Glutamatergic neuron (in vitro differentiated cells): ENCODE data around the gene PALMD. TPM values are rescaled to one million over a fixed set of nuclear protein-coding genes. Genes with fewer than 3 reads are reported as not detected.

Experiments used
- DNase-seq: peaks from one replicate; pipeline ENCODE4 v3.0.0; 2022
- H3K27ac Mint-ChIP-seq: one replicate; pipeline ENCODE4 v1.8.0; 2020; ENCODE audit warnings: mild to moderate bottlenecking, mixed read lengths, inconsistent platforms; ENCODE audit not compliant: unreplicated experiment
- H3K27me3 Mint-ChIP-seq: one replicate; pipeline ENCODE4 v1.8.0; 2020; ENCODE audit warnings: mild to moderate bottlenecking, moderate library complexity, mixed read lengths, inconsistent platforms; ENCODE audit not compliant: unreplicated experiment
- H3K36me3 Mint-ChIP-seq: one replicate; pipeline ENCODE4 v1.8.0; 2020; ENCODE audit warnings: mild to moderate bottlenecking, mixed read lengths, inconsistent platforms; ENCODE audit not compliant: unreplicated experiment
- H3K4me1 Mint-ChIP-seq: one replicate; pipeline ENCODE4 v1.8.0; 2020; ENCODE audit warnings: mild to moderate bottlenecking, low read depth, mixed read lengths, inconsistent platforms; ENCODE audit not compliant: unreplicated experiment
- H3K4me3 Mint-ChIP-seq: one replicate; pipeline ENCODE4 v1.8.0; 2020; ENCODE audit warnings: mild to moderate bottlenecking, mixed read lengths, inconsistent platforms; ENCODE audit not compliant: unreplicated experiment
- H3K9me3 Mint-ChIP-seq: one replicate; pipeline ENCODE4 v1.8.0; 2020; ENCODE audit warnings: mild to moderate bottlenecking, moderate library complexity, mixed read lengths, inconsistent platforms; ENCODE audit not compliant: unreplicated experiment
- total RNA-seq: library from RNA; stranded (reverse); fragmentation: NEBNext Ultra II Directional; extraction: Animal tissue kit (Norgen Biotek cat#: 25700); gene quantifications from one replicate; pipeline ENCODE4 v1.2.1, GENCODE V29; 2021; ENCODE audit not compliant: unreplicated experiment
- TF ChIP-seq, protein P1 (sequence below): fragments of 200-600 bp; sonication (generic); IDR thresholded peaks from one replicate; pipeline ENCODE4 v1.5.0; 2021; ENCODE audit not compliant: partially characterized antibody, unreplicated experiment

PALMD gene
- total RNA-seq, 1 donor from 2014 or later: 5.1 TPM

- Mint-ChIP-seq H3K27ac (no peak overlapping the region), H3K9me3 (no peaks in the 10 kb centered on the region), H3K36me3 (no peaks in the 10 kb centered on the region), H3K4me3 (no peak overlapping the region), H3K27me3 (no peaks in the 10 kb centered on the region), H3K4me1 (peaks cover 7% of the 10 kb centered on the region)
- TF ChIP-seq, protein P1, sequence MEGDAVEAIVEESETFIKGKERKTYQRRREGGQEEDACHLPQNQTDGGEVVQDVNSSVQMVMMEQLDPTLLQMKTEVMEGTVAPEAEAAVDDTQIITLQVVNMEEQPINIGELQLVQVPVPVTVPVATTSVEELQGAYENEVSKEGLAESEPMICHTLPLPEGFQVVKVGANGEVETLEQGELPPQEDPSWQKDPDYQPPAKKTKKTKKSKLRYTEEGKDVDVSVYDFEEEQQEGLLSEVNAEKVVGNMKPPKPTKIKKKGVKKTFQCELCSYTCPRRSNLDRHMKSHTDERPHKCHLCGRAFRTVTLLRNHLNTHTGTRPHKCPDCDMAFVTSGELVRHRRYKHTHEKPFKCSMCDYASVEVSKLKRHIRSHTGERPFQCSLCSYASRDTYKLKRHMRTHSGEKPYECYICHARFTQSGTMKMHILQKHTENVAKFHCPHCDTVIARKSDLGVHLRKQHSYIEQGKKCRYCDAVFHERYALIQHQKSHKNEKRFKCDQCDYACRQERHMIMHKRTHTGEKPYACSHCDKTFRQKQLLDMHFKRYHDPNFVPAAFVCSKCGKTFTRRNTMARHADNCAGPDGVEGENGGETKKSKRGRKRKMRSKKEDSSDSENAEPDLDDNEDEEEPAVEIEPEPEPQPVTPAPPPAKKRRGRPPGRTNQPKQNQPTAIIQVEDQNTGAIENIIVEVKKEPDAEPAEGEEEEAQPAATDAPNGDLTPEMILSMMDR: peak; percentile 75
- DNase-seq: peak; percentile 40
Measured at GRCh38 chr1:99728494-99729235, 82.8 kb downstream of the PALMD start.

- H3K36me3 Mint-ChIP-seq: no peaks in the 10 kb centered on the region
- H3K27me3 Mint-ChIP-seq: no peaks in the 10 kb centered on the region
- no peaks in the 10 kb centered on the region for H3K9me3 Mint-ChIP-seq
- TF ChIP-seq, protein P1: no peak
- H3K4me1 Mint-ChIP-seq: peaks cover 7% of the 10 kb centered on the region
- DNase-seq: no peak
- H3K4me3 Mint-ChIP-seq: no peak overlapping the region
- no peak overlapping the region for H3K27ac Mint-ChIP-seq
Measured at GRCh38 chr1:99731384-99731783, 85.5 kb downstream of the PALMD start.

GRCh38 chr1:99735852-99736251 lies 89.9 kb downstream of the PALMD start:
- H3K27me3 Mint-ChIP-seq: no peaks in the 10 kb centered on the region

GRCh38 chr1:99737016-99737415 lies 91.1 kb downstream of the PALMD start:
- peak; percentile 22 for DNase-seq
- no peaks in the 10 kb centered on the region for H3K4me1 Mint-ChIP-seq
- H3K27me3 Mint-ChIP-seq: no peaks in the 10 kb centered on the region
- no peaks in the 10 kb centered on the region for H3K9me3 Mint-ChIP-seq
- no peaks in the 10 kb centered on the region for H3K36me3 Mint-ChIP-seq
- TF ChIP-seq, protein P1: peak; percentile 18
- no peak overlapping the region for H3K27ac Mint-ChIP-seq
- H3K4me3 Mint-ChIP-seq: no peak overlapping the region

More at GRCh38 chr1:99735852-99736251, 89.9 kb downstream of the PALMD start:
- Mint-ChIP-seq H3K4me1 (no peaks in the 10 kb centered on the region), H3K36me3 (no peaks in the 10 kb centered on the region), H3K4me3 (no peak overlapping the region), H3K27ac (no peak overlapping the region), H3K9me3 (no peaks in the 10 kb centered on the region)
- TF ChIP-seq, protein P1: no peak
- no peak for DNase-seq

DNA sequence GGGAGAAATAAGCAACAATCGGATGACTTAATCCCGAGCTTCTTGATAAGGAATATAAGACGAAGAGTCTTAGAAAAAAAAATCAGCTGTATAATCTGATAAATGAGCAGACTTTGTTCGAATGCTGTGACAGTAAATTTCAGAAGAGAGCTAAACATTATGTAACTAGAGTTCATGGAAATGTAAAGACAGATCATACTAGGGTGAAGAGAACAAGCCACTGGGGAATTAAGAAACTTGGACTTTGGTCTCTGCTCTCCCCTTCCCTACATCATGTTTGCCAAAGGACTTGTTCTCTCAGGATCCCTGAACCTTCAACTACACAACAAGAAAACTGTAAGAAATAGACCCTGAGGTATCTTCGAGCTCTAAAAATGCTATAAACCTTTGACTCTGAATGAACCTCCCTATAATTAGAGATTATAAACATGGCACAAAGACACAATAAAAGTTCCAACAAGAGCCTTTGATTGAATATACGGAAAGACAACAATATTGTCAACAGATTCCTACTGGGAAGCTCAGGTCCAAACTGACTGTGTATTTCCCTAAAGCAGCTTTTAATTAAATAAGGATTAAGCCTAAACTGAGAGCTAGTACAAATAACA lies 93.0 kb downstream of the PALMD start:
- no peak overlapping the region for H3K27ac Mint-ChIP-seq
- no peak overlapping the region for H3K4me3 Mint-ChIP-seq
- TF ChIP-seq, protein P1: no peak
- no peaks in the 10 kb centered on the region for H3K36me3 Mint-ChIP-seq
- no peaks in the 10 kb centered on the region for H3K9me3 Mint-ChIP-seq
- H3K27me3 Mint-ChIP-seq: no peaks in the 10 kb centered on the region
- DNase-seq: no peak
- no peaks in the 10 kb centered on the region for H3K4me1 Mint-ChIP-seq
